NCI-H1092 (cell line): ENCODE results near the gene KRTAP4-5.
"Not testable (repeated sequence)": the region's sequence is repeated elsewhere in the genome, so short reads cannot be mapped to it uniquely, and the experiment has no call there.

Source experiments
- DNase-seq: peaks from one replicate; lab custom pipeline; 2025; lab: John Stamatoyannopoulos, UW

KRTAP4-5 gene

DNA sequence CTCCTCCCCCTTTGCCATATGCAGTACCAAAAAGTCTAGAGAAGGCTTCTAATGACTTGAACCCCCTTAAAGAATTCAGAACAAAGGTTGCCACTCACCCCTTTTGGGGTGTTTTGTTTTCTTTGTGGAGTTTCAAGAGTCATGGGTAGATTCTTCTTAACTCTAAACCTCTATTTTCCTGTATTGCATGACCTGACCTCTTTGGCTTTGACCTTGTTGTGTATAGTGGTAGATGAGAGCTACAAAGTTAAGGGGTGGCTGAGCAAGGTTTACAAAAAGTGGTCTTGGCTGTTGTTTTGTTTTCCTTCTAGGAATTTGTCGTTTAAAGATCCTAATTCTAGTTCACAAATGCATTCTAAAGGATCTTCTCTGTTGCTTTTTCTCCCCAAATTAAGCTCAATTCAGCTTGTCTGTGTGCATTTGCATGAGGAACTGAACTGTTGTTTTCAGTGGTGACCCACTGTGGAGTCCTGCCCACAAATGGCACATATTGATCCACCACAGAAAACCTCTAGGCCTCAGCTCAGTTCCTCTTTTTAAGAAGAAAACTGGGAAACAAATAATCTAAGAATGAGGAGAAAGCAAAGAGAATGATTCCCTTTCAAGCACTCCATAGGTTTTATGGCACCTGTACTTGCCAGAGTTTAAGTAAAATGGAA is 40.8 kb downstream of the KRTAP4-5 start:
- DNase-seq = not testable (repeated sequence)

DNA sequence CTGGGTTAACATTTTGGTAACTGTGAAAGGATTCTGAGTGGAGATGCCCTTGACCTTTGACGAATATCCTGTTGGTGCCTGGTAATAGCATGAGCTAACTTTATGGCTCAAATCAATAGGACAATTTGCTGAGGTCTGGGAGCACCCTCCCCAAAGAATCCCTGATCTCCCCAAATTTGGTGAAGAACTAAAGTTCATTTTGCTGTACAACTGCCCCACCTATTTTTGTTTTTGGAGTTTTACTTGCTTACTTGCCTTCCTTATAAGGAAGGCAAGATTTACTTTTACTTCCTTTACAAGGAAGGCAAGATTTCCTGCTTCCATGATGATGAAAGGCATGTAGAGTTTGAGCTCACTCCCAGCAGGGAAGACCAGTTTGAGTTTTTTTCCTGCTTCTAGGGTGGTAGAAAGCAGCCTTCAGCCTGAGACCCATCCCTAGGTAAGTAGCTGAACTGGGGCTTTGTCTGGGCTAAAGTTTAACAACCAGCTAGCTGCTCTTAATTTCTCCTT is 41.6 kb downstream of the KRTAP4-5 start:
- no peak for DNase-seq

DNA sequence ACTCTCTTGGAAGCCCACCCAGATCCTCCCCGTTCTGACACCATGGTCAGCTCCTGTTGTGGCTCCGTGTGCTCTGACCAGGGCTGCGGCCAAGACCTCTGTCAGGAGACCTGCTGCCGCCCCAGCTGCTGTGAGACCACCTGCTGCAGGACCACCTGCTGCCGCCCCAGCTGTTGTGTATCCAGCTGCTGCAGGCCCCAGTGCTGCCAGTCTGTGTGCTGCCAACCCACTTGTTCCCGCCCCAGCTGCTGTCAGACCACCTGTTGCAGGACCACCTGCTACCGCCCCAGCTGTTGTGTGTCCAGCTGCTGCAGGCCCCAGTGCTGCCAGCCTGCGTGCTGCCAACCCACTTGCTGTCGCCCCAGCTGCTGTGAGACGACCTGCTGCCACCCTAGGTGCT is 44.3 kb downstream of the KRTAP4-5 start, which contains the start of gene KRTAP4-9:
Gene KRTAP4-9, plus strand, starts transcription at position 43 of the 400 bp plus-strand sequence. Its CDS starts 0 bp downstream, at position 43.
- not testable (repeated sequence) for DNase-seq

DNA sequence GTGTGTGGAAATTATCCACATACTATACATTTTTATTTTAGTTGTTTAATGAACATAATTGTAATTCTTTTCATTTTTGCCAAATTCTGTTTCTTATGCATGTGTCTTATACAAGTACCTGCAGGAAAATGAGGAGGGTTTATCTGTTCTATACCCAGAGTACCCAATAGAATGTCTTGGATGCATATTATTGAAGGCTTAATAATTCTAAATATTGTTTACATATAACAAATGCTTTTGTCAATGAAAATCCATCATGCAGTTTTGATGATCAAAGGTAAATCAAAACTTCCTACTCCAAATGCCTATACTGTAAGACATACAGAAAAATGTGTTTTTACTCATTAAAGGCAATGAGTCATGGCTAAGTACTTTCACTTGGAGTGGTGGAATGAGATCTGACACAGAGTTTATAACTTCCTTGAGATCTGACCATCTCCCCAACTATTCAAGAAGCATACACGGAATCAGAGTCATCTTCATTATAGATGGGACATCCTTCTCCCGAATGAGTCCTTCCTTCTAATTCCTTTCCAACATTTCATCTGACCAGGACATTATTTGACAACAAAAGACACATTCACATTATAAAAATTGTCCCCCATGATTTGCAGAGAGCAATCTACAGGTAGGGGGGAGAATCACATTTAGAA is 45.1 kb downstream of the KRTAP4-5 start:
- not testable (repeated sequence) for DNase-seq

DNA sequence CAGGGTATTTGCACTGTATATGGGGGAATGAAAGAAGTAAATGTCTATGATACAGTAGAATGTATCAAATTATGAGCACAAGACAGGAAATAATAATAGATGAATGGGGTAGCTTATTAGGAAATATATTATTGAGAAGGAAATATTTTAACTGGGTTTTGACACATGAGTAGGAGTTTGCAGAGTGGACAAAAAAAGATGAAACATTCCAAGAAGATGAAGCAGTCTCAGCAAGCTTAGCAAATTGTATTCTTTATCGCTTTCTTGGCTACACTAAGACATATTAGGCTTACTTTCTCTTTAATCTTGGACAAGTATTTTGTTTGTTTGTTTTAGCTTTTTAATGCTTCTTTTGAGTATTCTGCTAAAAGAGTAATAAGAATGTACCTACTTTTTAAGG is 45.7 kb downstream of the KRTAP4-5 start:
- DNase-seq = no peak

DNA sequence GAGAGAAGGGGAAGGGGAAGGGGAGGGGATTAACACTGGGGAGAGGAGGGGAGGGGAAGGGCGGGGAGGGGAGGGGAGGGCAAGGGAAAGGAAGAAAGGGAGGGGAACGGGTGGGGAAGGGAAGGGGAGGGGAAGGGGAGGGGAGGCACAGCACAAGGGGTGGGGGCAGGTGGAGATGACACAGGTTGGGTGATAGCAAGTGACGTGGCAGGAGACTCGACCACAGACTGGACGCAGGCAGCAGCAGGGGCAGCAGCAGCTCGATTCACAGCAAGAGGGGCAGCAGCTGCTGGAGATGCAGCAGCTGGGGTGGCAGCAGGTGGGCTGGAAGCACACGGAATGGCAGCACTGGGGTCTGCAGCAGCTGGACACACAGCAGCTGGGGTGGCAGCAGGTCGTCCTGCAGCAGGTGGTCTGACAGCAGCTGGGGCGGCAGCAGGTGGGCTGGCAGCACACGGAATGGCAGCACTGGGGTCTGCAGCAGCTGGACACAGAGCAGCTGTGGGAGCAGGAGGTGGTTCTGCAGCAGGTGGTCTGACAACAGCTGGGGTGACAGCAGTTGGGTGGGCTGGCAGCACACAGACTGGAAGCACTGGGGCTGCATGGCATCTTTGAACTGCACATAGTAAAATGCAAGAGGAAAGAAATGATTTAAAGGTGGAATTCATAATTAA is 47.9 kb downstream of the KRTAP4-5 start, which contains the start of gene KRTAP4-16:
Gene KRTAP4-16, minus strand, starts transcription at position 624 of the 674 bp plus-strand sequence. Its CDS starts 0 bp downstream, at position 624.
- DNase-seq = no peak

DNA sequence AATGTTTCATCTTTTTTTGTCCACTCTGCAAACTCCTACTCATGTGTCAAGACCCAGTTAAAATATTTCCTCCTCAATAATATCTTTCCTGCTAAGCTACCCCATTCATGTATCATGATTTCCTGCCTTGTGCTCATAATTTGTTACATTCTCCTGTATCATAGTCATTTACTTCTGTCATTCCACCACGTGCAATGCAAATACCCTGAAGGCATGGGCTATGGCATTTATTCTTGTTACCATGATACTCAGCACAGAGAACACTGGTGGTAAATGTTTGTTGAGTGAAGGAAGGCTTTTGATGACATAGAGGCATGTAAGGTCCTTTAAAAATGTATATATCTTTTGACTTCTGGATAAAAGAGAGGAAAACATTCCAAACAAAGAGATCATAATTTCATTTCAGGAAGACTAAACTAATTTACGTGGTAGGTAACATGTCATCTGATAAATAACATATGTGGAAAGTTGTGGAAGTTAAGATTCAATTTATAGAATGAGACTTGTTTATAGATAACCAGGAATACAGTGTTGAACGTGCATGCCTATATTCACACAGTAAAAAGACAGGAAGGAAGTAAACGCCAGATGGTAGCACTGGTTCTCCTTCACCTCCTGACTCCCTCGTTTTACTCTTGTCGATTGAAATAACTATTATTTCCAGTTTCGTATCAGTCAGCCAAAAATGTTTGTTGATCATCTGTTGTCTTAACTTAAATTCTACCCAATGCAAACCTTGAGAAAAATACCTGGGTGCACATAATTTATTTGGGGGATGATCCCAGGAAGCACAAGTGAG is 49.7 kb downstream of the KRTAP4-5 start:
- not testable (repeated sequence) for DNase-seq
